IPS-20b (cell line): Measurements from ENCODE around the gene TTN.

Source experiments
- H3K27ac ChIP-seq: one replicate; pipeline ENCODE4 v1.5.1; 2013; ENCODE audit warnings: low read length
- H3K27me3 ChIP-seq: 2 replicates; pipeline ENCODE4 v1.6.1; 2013; ENCODE audit warnings: mild to moderate bottlenecking, low read length, inconsistent platforms; ENCODE audit not compliant: insufficient read depth
- H3K36me3 ChIP-seq: 2 replicates; pipeline ENCODE4 v1.6.1; 2013; ENCODE audit warnings: low read depth, mild to moderate bottlenecking, inconsistent platforms, low read length, moderate library complexity; ENCODE audit not compliant: insufficient read depth
- H3K4me1 ChIP-seq: 2 replicates; pipeline ENCODE4 v1.6.1; 2013; ENCODE audit warnings: mild to moderate bottlenecking, control low read depth, inconsistent platforms, low read length, moderate library complexity; ENCODE audit not compliant: insufficient read depth
- H3K4me3 ChIP-seq: 2 replicates; pipeline ENCODE4 v1.5.1; 2013; ENCODE audit warnings: mild to moderate bottlenecking, low read length, inconsistent platforms
- H3K9ac ChIP-seq: 2 replicates; pipeline ENCODE4 v1.6.1; 2013; ENCODE audit warnings: low read depth, mild to moderate bottlenecking, inconsistent platforms, low read length, moderate library complexity
- H3K9me3 ChIP-seq: 2 replicates; pipeline ENCODE4 v1.6.1; 2013; ENCODE audit warnings: mild to moderate bottlenecking, low read depth, low read length, inconsistent platforms; ENCODE audit not compliant: insufficient read depth

TTN gene

GRCh38 chr2:178731300-178731699, 75.9 kb downstream of the TTN start:
- Histone ChIP-seq H3K9me3 (no peaks in the 10 kb centered on the region), H3K4me3 (no peak overlapping the region), H3K36me3 (no peaks in the 10 kb centered on the region), H3K27ac (no peak overlapping the region), H3K4me1 (no peaks in the 10 kb centered on the region), H3K9ac (no peak overlapping the region), H3K27me3 (no peaks in the 10 kb centered on the region)

GRCh38 chr2:178730049-178730448, 77.2 kb downstream of the TTN start:
- Histone ChIP-seq H3K9me3 (no peaks in the 10 kb centered on the region), H3K4me1 (no peaks in the 10 kb centered on the region), H3K9ac (no peak overlapping the region), H3K27ac (no peak overlapping the region), H3K4me3 (no peak overlapping the region), H3K36me3 (no peaks in the 10 kb centered on the region), H3K27me3 (no peaks in the 10 kb centered on the region)

DNA sequence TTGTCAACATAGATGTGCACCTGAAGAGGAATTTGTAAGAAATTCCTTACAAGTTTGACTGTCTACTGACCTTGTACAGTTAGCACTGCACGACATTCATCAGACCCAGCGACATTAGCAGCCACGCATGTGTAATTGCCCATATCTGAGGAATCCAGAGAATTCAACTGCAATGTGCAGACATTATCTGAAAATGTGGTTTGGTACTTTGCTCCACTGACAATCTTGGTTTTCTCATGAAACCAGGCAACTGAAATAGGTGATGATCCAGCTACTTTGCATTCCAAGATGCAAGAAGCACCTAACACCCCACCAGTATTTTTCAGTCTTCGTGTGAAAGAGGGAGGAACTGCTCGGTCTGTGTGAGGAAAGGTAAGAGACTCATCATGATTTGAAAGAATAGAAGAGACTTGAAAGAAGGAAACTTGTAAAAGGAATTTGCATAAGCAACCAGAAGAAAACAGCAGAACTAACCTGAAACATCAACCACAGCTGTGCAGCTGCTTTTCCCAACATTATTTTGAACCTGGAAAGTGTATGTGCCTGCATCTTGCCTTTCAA, 83.4 kb downstream of the TTN start:
- no peaks in the 10 kb centered on the region for H3K9me3 ChIP-seq
- H3K9ac ChIP-seq = no peak overlapping the region
- H3K4me1 ChIP-seq = no peaks in the 10 kb centered on the region; the same call in 1 of the 2 replicates
- H3K4me3 ChIP-seq = no peak overlapping the region
- no peaks in the 10 kb centered on the region for H3K36me3 ChIP-seq
- no peaks in the 10 kb centered on the region for H3K27me3 ChIP-seq
- H3K27ac ChIP-seq = no peak overlapping the region

- no peak overlapping the region for H3K9ac ChIP-seq
- H3K27ac ChIP-seq = no peak overlapping the region
- no peaks in the 10 kb centered on the region; the same call in 1 of the 2 replicates for H3K4me1 ChIP-seq
- no peaks in the 10 kb centered on the region for H3K27me3 ChIP-seq
- no peaks in the 10 kb centered on the region for H3K36me3 ChIP-seq
- H3K9me3 ChIP-seq = no peaks in the 10 kb centered on the region
- H3K4me3 ChIP-seq = no peak overlapping the region
Measured at GRCh38 chr2:178722296-178722695, 84.9 kb downstream of the TTN start.

GRCh38 chr2:178718988-178719387, 88.2 kb downstream of the TTN start:
- no peak overlapping the region for H3K9ac ChIP-seq
- no peaks in the 10 kb centered on the region for H3K27me3 ChIP-seq
- no peaks in the 10 kb centered on the region for H3K9me3 ChIP-seq
- H3K27ac ChIP-seq = no peak overlapping the region
- H3K4me3 ChIP-seq = no peak overlapping the region
- H3K4me1 ChIP-seq = no peaks in the 10 kb centered on the region; the same call in 1 of the 2 replicates
- H3K36me3 ChIP-seq = no peaks in the 10 kb centered on the region

- H3K4me3 ChIP-seq = no peak overlapping the region
- no peaks in the 10 kb centered on the region; the same call in 1 of the 2 replicates for H3K4me1 ChIP-seq
- no peak overlapping the region for H3K27ac ChIP-seq
- no peaks in the 10 kb centered on the region for H3K27me3 ChIP-seq
- no peaks in the 10 kb centered on the region for H3K9me3 ChIP-seq
- H3K9ac ChIP-seq = no peak overlapping the region
- no peaks in the 10 kb centered on the region for H3K36me3 ChIP-seq
Measured at GRCh38 chr2:178718283-178718682, 88.9 kb downstream of the TTN start.

DNA sequence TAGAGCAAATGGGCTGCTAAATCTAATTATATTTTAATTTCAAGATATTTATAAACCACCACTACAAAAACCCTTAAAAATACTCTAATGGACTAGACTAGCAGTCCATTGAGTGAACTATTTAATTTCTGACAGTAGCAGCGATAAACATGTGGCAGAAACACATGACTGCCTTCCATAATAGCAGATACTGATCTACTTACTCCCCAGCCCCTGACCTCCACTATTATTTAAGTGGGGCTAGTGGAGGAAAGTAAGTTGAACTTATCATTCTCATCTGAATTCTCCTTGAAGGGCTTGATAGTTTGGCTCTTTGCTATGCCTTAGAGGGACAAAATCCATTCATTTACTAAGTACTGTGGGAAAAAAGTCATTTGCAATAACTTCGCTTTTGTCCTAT, 90.8 kb downstream of the TTN start:
- no peaks in the 10 kb centered on the region for H3K36me3 ChIP-seq
- H3K27ac ChIP-seq = no peak overlapping the region

GRCh38 chr2:178715366-178715765, 91.9 kb downstream of the TTN start:
- no peaks in the 10 kb centered on the region for H3K27me3 ChIP-seq

More for the DNA sequence above, 90.8 kb downstream of the TTN start:
- Histone ChIP-seq H3K9me3 (no peaks in the 10 kb centered on the region), H3K9ac (no peak overlapping the region), H3K4me1 (no peaks in the 10 kb centered on the region), H3K4me3 (no peak overlapping the region), H3K27me3 (no peaks in the 10 kb centered on the region)

GRCh38 chr2:178707476-178707875, 99.7 kb downstream of the TTN start:
- Histone ChIP-seq H3K4me1 (no peaks in the 10 kb centered on the region), H3K9ac (no peak overlapping the region), H3K27ac (no peak overlapping the region), H3K9me3 (no peaks in the 10 kb centered on the region), H3K36me3 (no peaks in the 10 kb centered on the region), H3K27me3 (no peaks in the 10 kb centered on the region), H3K4me3 (no peak overlapping the region)

More at GRCh38 chr2:178715366-178715765, 91.9 kb downstream of the TTN start:
- Histone ChIP-seq H3K36me3 (no peaks in the 10 kb centered on the region), H3K4me3 (no peak overlapping the region), H3K27ac (no peak overlapping the region), H3K9me3 (no peaks in the 10 kb centered on the region), H3K4me1 (no peaks in the 10 kb centered on the region), H3K9ac (no peak overlapping the region)

DNA sequence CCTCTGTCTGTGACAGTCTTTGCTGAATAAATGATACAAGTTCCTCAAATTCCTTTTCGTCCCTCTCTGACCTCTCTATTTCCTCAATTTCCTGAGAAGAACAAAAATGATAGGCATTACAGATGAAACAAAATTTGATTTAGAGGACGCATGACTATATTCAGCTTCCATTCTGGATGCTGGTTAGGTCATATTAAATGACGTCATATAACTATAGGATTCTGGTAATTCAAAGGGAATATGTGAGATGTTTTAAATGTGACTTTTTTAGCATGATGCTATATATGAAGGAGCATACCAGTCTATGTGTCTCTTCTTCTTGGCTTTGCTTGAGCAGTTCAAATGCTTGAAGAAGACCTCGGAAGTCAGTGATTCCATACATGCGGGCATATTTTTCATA, 102.3 kb downstream of the TTN start:
- no peak overlapping the region for H3K27ac ChIP-seq
- H3K36me3 ChIP-seq = no peaks in the 10 kb centered on the region
- H3K27me3 ChIP-seq = no peaks in the 10 kb centered on the region
- no peaks in the 10 kb centered on the region for H3K4me1 ChIP-seq
- no peak overlapping the region for H3K4me3 ChIP-seq
- H3K9ac ChIP-seq = no peak overlapping the region
- H3K9me3 ChIP-seq = no peaks in the 10 kb centered on the region

DNA sequence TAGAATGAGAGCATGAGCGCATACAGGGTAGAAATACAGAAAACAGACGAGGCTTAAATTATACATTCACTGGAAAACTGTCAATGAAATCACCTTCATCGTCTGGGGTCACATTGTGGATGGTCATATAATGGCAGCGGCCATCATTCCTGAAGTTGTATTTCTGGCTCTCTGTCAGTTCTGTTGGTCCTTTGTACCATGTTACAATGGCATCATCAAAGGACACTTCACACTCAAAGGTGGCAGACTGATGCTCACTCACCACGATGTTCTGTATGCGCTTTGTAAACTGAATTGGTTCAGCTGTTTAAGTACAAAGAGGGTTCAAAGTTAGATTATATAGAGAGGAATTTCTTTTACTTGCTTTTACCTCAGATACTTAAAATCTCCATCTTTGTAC, 104.9 kb downstream of the TTN start:
- no peaks in the 10 kb centered on the region for H3K27me3 ChIP-seq
- H3K27ac ChIP-seq = no peak overlapping the region
- no peak overlapping the region for H3K4me3 ChIP-seq
- H3K4me1 ChIP-seq = no peaks in the 10 kb centered on the region
- no peaks in the 10 kb centered on the region for H3K36me3 ChIP-seq
- H3K9ac ChIP-seq = no peak overlapping the region
- no peaks in the 10 kb centered on the region for H3K9me3 ChIP-seq

DNA sequence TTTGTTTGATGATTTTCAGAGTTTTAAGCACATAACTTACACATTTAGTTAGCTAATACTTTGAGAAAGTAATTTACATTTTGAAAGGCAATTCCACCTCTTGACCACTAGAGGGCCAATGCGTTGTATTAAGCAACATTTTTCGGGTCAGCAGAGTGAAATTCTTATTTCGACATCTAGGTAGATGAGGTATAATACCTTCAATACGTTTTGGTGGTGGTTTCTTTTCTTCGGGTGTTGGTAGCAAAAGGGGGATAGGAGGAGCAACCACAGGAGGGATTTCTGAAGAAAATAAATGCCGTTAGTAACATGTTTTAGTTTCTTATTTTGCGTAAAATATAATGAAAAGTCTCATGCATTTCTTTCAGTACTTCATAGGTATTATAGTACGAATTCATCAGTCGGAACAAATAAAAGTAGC, 106.3 kb downstream of the TTN start:
- no peaks in the 10 kb centered on the region for H3K9me3 ChIP-seq
- H3K4me3 ChIP-seq = no peak overlapping the region
- no peaks in the 10 kb centered on the region for H3K4me1 ChIP-seq
- H3K9ac ChIP-seq = no peak overlapping the region
- no peak overlapping the region for H3K27ac ChIP-seq
- no peaks in the 10 kb centered on the region for H3K27me3 ChIP-seq
- H3K36me3 ChIP-seq = no peaks in the 10 kb centered on the region
